HG03064 (cell line): Measurements from ENCODE around the gene AKR1C2.
"Not testable (repeated sequence)": the region's sequence is repeated elsewhere in the genome, so short reads cannot be mapped to it uniquely, and the experiment has no call there.

ENCODE experiments used
- ATAC-seq: cut with Tn5 transposase; IDR thresholded peaks from one replicate; pipeline ENCODE4 v1.9.1; 2021; ENCODE audit warnings: low read depth; ENCODE audit not compliant: unreplicated experiment

The AKR1C2 gene

GRCh38 chr10:5003127-5004029, at the start of gene AKR1C2:
Gene AKR1C2, minus strand, starts transcription at chr10:5003857. Its CDS starts 22 bp downstream, at chr10:5003835.
- ATAC-seq, result not testable (repeated sequence)

- not testable (repeated sequence) for ATAC-seq
Observed at GRCh38 chr10:5052951-5053500, 49.4 kb upstream of the AKR1C2 start.

- ATAC-seq, result no peak
Observed at GRCh38 chr10:5047912-5048628, 44.4 kb upstream of the AKR1C2 start.

GRCh38 chr10:5047055-5047454, 43.4 kb upstream of the AKR1C2 start:
- ATAC-seq, result not testable (repeated sequence)

- ATAC-seq, result no peak
Observed at GRCh38 chr10:5046410-5046809, 42.8 kb upstream of the AKR1C2 start.

GRCh38 chr10:5045095-5045494, 41.4 kb upstream of the AKR1C2 start:
- ATAC-seq, result no peak

- ATAC-seq, result no peak
Observed at GRCh38 chr10:5043716-5044115, 40.1 kb upstream of the AKR1C2 start.

GRCh38 chr10:5042922-5043321, 39.3 kb upstream of the AKR1C2 start:
- ATAC-seq, result no peak

- ATAC-seq, result no peak
Observed at GRCh38 chr10:5041471-5042023, 37.9 kb upstream of the AKR1C2 start.

GRCh38 chr10:5040781-5041470, 37.3 kb upstream of the AKR1C2 start:
- no peak for ATAC-seq

- ATAC-seq, result no peak
Observed at GRCh38 chr10:5040010-5040673, 36.5 kb upstream of the AKR1C2 start.

GRCh38 chr10:5038733-5039132, 35.1 kb upstream of the AKR1C2 start:
- no peak for ATAC-seq

- no peak for ATAC-seq
Observed at GRCh38 chr10:5038101-5038500, 34.4 kb upstream of the AKR1C2 start.

GRCh38 chr10:5036511-5036910, 32.9 kb upstream of the AKR1C2 start:
- no peak for ATAC-seq

- no peak for ATAC-seq
Observed at GRCh38 chr10:5035356-5035755, 31.7 kb upstream of the AKR1C2 start.

GRCh38 chr10:5034588-5034987, 30.9 kb upstream of the AKR1C2 start:
- ATAC-seq, result no peak

GRCh38 chr10:5033061-5033778, 29.6 kb upstream of the AKR1C2 start:
- ATAC-seq, result no peak

- not testable (repeated sequence) for ATAC-seq
Observed at GRCh38 chr10:5032444-5032843, 28.8 kb upstream of the AKR1C2 start.

GRCh38 chr10:5031588-5031987, 27.9 kb upstream of the AKR1C2 start:
- ATAC-seq, result not testable (repeated sequence)
